Measurements from ENCODE around the gene NANOG.

GRCh38 chr12:7782055-7782454 is 7.1 kb upstream of the NANOG start:
- TF ChIP-seq, protein P1, sequence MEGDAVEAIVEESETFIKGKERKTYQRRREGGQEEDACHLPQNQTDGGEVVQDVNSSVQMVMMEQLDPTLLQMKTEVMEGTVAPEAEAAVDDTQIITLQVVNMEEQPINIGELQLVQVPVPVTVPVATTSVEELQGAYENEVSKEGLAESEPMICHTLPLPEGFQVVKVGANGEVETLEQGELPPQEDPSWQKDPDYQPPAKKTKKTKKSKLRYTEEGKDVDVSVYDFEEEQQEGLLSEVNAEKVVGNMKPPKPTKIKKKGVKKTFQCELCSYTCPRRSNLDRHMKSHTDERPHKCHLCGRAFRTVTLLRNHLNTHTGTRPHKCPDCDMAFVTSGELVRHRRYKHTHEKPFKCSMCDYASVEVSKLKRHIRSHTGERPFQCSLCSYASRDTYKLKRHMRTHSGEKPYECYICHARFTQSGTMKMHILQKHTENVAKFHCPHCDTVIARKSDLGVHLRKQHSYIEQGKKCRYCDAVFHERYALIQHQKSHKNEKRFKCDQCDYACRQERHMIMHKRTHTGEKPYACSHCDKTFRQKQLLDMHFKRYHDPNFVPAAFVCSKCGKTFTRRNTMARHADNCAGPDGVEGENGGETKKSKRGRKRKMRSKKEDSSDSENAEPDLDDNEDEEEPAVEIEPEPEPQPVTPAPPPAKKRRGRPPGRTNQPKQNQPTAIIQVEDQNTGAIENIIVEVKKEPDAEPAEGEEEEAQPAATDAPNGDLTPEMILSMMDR (IDR thresholded peaks at IDR 0.05) = no peak
- TF ChIP-seq POLR2A (IDR thresholded peaks at IDR 0.05) = no peak
